ENCODE results near the gene WDPCP. TPM values are rescaled to one million over a fixed set of nuclear protein-coding genes. Genes with fewer than 3 reads are reported as not detected.
A peak's percentile ranks its signal among the peaks of the same experiment; 100 is the strongest.

The WDPCP gene
- total RNA-seq, 2 experiments from 2014 or later = 10.5 to 12.0 TPM

DNA sequence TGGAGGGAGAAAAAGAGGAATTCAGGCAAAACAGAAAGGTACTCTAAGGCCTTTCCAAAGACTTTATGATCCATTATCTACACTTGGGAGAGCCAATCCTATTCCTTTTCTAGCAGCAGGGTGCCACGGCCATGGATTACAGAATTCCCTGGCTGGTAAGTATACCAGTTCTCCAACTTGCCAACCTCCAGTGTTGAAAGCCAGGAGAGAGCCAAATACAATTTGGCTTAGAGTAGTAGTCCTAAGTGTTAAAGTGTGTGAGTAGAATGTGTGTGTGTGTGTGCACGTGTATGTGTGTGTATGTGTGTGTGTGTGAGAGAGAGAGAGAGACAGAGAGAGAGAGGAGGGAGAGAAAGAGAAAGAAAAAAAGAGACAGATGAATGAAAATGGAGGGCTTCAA, 43.3 kb downstream of the WDPCP start:
- POLR2A ChIA-PET = no interaction called here
- Mint-ChIP-seq H3K36me3 (peaks cover 2% of the 10 kb centered on the region), H3K27ac (no peak overlapping the region), H3K27me3 (no peaks in the 10 kb centered on the region), H3K4me3 (no peak overlapping the region), H3K9me3 (peaks cover 2% of the 10 kb centered on the region), H3K4me1 (peaks cover 5% of the 10 kb centered on the region)
- ATAC-seq (ENCODE audit: low read depth) (no peak), DNase-seq (no peak)

DNA sequence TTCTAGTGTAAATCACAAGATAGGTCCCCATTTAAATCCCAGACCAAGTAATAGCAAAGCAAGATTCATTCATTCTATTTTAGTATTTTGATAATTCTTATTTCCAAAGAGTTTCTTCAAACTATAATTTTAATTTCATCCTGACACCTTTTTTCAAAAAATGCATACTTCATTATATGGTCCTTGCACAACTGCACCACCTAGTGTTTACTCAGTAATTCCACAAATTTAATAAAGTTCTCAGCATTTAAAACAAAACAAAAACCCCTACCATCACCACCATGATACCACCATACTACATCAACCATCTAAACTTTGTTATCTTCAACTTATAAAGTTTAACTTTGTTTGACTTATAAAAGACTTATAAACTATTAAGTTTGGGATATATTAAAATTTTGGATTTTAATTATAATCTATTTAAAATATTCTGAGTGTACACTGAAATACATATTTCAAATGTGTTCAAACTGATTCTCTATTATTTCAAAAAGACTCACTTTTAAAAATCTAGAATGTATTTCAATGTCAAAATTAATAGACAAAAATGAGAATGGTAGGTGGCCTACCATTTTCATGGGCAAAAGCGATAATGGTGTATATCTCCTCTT, 44.2 kb downstream of the WDPCP start:
- ATAC-seq (ENCODE audit: low read depth) (no peak), DNase-seq (no peak)
- Mint-ChIP-seq H3K36me3 (no peaks in the 10 kb centered on the region), H3K27ac (no peak overlapping the region), H3K4me1 (no peaks in the 10 kb centered on the region), H3K4me3 (no peak overlapping the region), H3K9me3 (peaks cover 2% of the 10 kb centered on the region), H3K27me3 (no peaks in the 10 kb centered on the region)
- POLR2A ChIA-PET = no interaction called here

- ATAC-seq (ENCODE audit: low read depth) = no peak
- no peak for DNase-seq
- Mint-ChIP-seq H3K36me3 (no peaks in the 10 kb centered on the region), H3K9me3 (peaks cover 6% of the 10 kb centered on the region), H3K27ac (no peak overlapping the region), H3K27me3 (no peaks in the 10 kb centered on the region), H3K4me1 (no peaks in the 10 kb centered on the region), H3K4me3 (no peak overlapping the region)
- POLR2A ChIA-PET = no interaction called here
Observed at GRCh38 chr2:63539416-63540162, 48.7 kb downstream of the WDPCP start.

DNA sequence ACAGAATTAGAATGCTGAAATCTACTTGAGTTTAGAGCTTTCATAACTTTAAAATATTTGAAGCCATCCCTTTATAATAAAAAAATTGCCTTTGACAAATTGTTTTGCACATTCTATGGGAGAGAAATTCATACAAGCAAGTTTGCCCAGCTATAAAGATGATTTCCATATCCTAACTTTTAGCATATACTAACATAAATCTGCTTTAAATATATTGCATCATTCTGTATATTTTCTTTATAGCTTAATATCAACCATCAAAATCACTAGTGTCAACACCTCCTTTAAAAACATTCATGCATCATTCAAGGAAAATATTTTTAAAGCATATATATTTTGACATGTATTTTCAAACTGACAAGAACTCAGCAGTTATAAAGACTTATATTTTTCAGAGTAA, 49.9 kb downstream of the WDPCP start:
- Mint-ChIP-seq H3K27ac (no peak overlapping the region), H3K9me3 (peaks cover 6% of the 10 kb centered on the region), H3K4me1 (no peaks in the 10 kb centered on the region), H3K4me3 (no peak overlapping the region), H3K27me3 (no peaks in the 10 kb centered on the region), H3K36me3 (no peaks in the 10 kb centered on the region)
- POLR2A ChIA-PET = no interaction called here
- DNase-seq = no peak
- ATAC-seq (ENCODE audit: low read depth) = no peak

GRCh38 chr2:63537306-63537705, 51.0 kb downstream of the WDPCP start:
- Mint-ChIP-seq H3K4me1 (no peaks in the 10 kb centered on the region), H3K27ac (no peak overlapping the region), H3K9me3 (peaks cover 11% of the 10 kb centered on the region), H3K27me3 (no peaks in the 10 kb centered on the region), H3K4me3 (no peak overlapping the region), H3K36me3 (no peaks in the 10 kb centered on the region)
- DNase-seq (no peak), ATAC-seq (ENCODE audit: low read depth) (no peak)
- POLR2A ChIA-PET = no interaction called here

- H3K4me1 Mint-ChIP-seq = peaks cover 2% of the 10 kb centered on the region
- H3K27ac Mint-ChIP-seq = no peak overlapping the region
- H3K4me3 Mint-ChIP-seq = no peak overlapping the region
- DNase-seq = no peak
- ATAC-seq (ENCODE audit: low read depth) = no peak
- POLR2A ChIA-PET = no interaction called here
- no peaks in the 10 kb centered on the region for H3K27me3 Mint-ChIP-seq
- H3K9me3 Mint-ChIP-seq = peaks cover 25% of the 10 kb centered on the region
- H3K36me3 Mint-ChIP-seq = peaks cover 5% of the 10 kb centered on the region
Observed at GRCh38 chr2:63530704-63531279, 57.5 kb downstream of the WDPCP start.

DNA sequence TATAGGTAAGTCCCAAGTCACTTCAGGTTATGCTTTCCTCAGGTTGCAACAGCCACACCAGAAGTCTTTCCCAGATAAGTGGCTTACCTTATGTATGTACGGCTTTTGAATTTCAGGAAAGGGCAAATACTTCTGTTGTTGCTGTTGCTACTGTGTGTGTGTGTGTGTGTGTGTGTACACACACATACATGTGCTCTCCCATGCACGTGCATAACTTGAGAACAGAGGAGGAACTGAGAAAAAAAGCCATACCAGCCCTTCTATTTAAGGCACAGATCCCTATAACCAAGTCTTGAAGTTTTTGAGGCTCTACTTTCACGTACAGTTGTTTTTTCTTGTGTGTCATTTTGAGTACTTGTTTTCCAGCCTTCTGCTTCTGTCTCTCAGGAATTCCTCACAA, 62.4 kb downstream of the WDPCP start:
- Mint-ChIP-seq H3K36me3 (peaks cover 7% of the 10 kb centered on the region), H3K9me3 (peaks cover 26% of the 10 kb centered on the region), H3K27me3 (no peaks in the 10 kb centered on the region), H3K27ac (no peak overlapping the region), H3K4me1 (peaks cover 2% of the 10 kb centered on the region), H3K4me3 (no peak overlapping the region)
- POLR2A ChIA-PET = no interaction called here
- DNase-seq (no peak), ATAC-seq (ENCODE audit: low read depth) (no peak)

GRCh38 chr2:63522950-63523349, 65.3 kb downstream of the WDPCP start:
- DNase-seq (no peak), ATAC-seq (ENCODE audit: low read depth) (no peak)
- H3K36me3 Mint-ChIP-seq = peaks cover 10% of the 10 kb centered on the region
- no peak overlapping the region for H3K27ac Mint-ChIP-seq
- no peaks in the 10 kb centered on the region for H3K27me3 Mint-ChIP-seq
- no peak overlapping the region for H3K4me3 Mint-ChIP-seq
- no peaks in the 10 kb centered on the region for H3K4me1 Mint-ChIP-seq
- H3K9me3 Mint-ChIP-seq = peaks cover 31% of the 10 kb centered on the region
- POLR2A ChIA-PET = no interaction called here

- Mint-ChIP-seq H3K27me3 (no peaks in the 10 kb centered on the region), H3K4me1 (no peaks in the 10 kb centered on the region)
Observed at GRCh38 chr2:63520793-63521192, 67.5 kb downstream of the WDPCP start.

GRCh38 chr2:63514781-63515180, 73.5 kb downstream of the WDPCP start:
- peaks cover 26% of the 10 kb centered on the region for H3K9me3 Mint-ChIP-seq
- no peak overlapping the region for H3K27ac Mint-ChIP-seq
- H3K4me3 Mint-ChIP-seq = no peak overlapping the region
- H3K36me3 Mint-ChIP-seq = peaks cover 5% of the 10 kb centered on the region
- DNase-seq (no peak), ATAC-seq (ENCODE audit: low read depth) (no peak)
- H3K27me3 Mint-ChIP-seq = no peaks in the 10 kb centered on the region
- H3K4me1 Mint-ChIP-seq = no peaks in the 10 kb centered on the region
- POLR2A ChIA-PET = no interaction called here

More at GRCh38 chr2:63520793-63521192, 67.5 kb downstream of the WDPCP start:
- ATAC-seq (ENCODE audit: low read depth) (no peak), DNase-seq (no peak)
- Mint-ChIP-seq H3K4me3 (no peak overlapping the region), H3K27ac (no peak overlapping the region), H3K9me3 (peaks cover 33% of the 10 kb centered on the region), H3K36me3 (peaks cover 12% of the 10 kb centered on the region)
- POLR2A ChIA-PET = no interaction called here

GRCh38 chr2:63514237-63514716, 74.0 kb downstream of the WDPCP start:
- POLR2A ChIA-PET = no interaction called here
- Mint-ChIP-seq H3K27ac (no peak overlapping the region), H3K4me3 (no peak overlapping the region), H3K27me3 (no peaks in the 10 kb centered on the region), H3K9me3 (peaks cover 22% of the 10 kb centered on the region), H3K4me1 (no peaks in the 10 kb centered on the region), H3K36me3 (peaks cover 4% of the 10 kb centered on the region)
- no peak for DNase-seq
- ATAC-seq (ENCODE audit: low read depth) = no peak

- Mint-ChIP-seq H3K27me3 (no peaks in the 10 kb centered on the region), H3K4me3 (peak overlapping the region; percentile 10), H3K4me1 (peaks cover 6% of the 10 kb centered on the region), H3K27ac (no peak overlapping the region), H3K36me3 (peaks cover 2% of the 10 kb centered on the region), H3K9me3 (peaks cover 14% of the 10 kb centered on the region)
- POLR2A ChIA-PET = no interaction called here
- DNase-seq (no peak), ATAC-seq (ENCODE audit: low read depth) (no peak)
Observed at GRCh38 chr2:63506320-63506719, 82.0 kb downstream of the WDPCP start.

- Mint-ChIP-seq H3K9me3 (peaks cover 2% of the 10 kb centered on the region), H3K4me3 (no peak overlapping the region), H3K27ac (no peak overlapping the region), H3K36me3 (no peaks in the 10 kb centered on the region), H3K4me1 (peaks cover 6% of the 10 kb centered on the region), H3K27me3 (no peaks in the 10 kb centered on the region)
- DNase-seq (no peak), ATAC-seq (ENCODE audit: low read depth) (no peak)
- POLR2A ChIA-PET = interaction anchor here (0.7 kb wide), 1 partner anchor 709 kb away, joined by 3 read pairs; no protein-coding TSS in a partner anchor
Observed at GRCh38 chr2:63503818-63504217, 84.5 kb downstream of the WDPCP start.

GRCh38 chr2:63500398-63500797, 87.9 kb downstream of the WDPCP start:
- no peak for DNase-seq
- no peak overlapping the region for H3K4me3 Mint-ChIP-seq
- H3K27me3 Mint-ChIP-seq = no peaks in the 10 kb centered on the region
- POLR2A ChIA-PET = no interaction called here
- no peaks in the 10 kb centered on the region for H3K9me3 Mint-ChIP-seq
- no peak overlapping the region for H3K27ac Mint-ChIP-seq
- no peaks in the 10 kb centered on the region for H3K36me3 Mint-ChIP-seq
- no peaks in the 10 kb centered on the region for H3K4me1 Mint-ChIP-seq
- ATAC-seq (ENCODE audit: low read depth) = no peak
